ENCODE data around the gene MESP2.

DNA sequence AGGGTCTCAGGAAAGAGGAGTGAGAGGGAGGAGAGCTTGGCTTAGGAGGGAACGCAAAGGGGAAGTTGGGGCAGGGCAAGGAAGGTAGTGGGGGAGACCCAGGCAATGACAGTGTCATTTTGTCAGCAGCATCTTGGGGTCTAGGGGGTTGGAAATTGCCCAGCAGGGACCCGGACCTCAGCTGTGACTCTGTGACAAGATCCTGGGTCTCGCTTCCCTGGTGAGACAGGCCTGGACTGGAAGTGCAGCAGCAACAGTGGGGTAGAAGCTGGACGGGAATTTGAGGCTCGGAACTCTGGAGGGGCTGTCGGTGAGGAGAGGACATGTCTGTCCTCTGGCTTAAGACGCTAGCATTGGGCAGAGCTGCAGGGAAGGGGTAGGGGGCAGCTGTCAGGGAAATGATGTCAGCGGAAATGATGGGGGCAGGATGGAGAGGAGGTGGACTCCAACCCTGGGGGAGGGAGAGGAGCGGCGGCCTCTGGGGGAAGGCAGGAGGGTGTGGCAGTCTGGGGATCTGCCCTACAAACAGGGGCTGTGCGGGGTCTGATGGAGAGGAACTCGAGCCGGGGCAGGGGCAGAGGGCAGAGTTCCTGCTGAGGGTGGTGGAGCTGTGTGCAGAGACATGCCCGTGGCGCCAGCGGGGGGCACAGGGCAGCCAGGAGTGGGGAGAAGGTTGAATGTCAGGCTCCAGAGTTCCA is 26.2 kb downstream of the MESP2 start:
- TF ChIP-seq CTCF (IDR thresholded peaks at IDR 0.05) (no peak), POLR2A (IDR thresholded peaks at IDR 0.05) (no peak)

Data from ovary (tissue), 3 donors.